GM19025 (cell line): ENCODE measurements around the gene CDKN2C.
"Not testable (repeated sequence)": the region's sequence is repeated elsewhere in the genome, so short reads cannot be mapped to it uniquely, and the experiment has no call there.

ENCODE experiments used
- ATAC-seq: cut with Tn5 transposase; IDR thresholded peaks from one replicate; pipeline ENCODE4 v1.9.1; 2021; ENCODE audit warnings: mild to moderate bottlenecking, low read depth, moderate library complexity; ENCODE audit not compliant: unreplicated experiment

Gene CDKN2C

DNA sequence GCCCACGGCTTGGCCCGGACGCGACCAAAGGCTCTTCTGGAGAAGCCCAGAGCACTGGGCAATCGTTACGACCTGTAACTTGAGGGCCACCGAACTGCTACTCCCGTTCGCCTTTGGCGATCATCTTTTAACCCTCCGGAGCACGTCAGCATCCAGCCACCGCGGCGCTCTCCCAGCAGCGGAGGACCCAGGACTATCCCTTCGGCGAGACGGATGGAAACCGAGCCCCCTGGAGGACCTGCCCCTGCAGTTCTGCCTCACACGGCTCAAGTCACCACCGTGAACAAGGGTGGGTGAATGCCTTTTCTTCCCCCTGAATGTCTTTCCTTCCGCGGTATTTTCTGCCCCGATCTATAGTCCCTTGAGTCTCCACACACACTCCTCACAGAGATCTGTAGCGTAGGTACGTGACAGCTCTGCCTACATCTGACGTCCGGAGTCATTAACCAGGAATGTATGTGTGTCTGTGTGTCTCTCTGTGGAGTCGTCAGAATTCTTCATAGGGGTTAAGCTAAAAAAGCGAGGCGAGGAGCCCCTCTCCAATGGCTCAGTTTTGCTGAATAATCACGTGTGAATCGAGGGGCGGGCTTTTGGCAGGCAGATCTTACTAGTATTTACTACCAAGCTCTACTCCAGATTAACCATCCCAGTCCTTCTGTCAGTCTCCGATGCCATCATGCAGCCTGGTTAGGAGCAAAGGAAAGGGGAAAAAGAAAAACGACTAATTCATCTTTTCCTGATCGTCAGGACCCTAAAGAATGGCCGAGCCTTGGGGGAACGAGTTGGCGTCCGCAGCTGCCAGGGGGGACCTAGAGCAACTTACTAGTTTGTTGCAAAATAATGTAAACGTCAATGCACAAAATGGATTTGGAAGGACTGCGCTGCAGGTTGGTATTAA, at the start of gene CDKN2C:
CDKN2C (plus strand) TSS at position 635 of the 898 bp plus-strand sequence; CDS start at position 759, 124 bp downstream.
- no peak for ATAC-seq

DNA sequence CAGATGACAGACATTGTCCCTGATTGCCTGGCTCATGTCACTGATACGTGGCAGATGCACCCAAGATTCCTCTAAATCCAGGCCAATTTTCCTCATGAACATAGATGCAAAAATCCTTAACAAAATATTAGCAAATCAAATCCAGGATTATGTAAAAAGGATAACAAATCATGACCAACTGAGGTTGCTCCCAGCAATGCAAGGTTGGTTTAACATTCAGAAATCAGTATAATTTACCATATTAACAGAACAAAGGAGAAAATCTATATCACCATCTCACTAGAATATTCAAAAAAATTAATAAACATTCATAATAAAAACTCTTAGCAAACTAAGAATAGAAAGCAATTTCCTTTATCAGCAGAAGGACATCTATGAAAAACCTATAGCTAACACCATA, 49.6 kb upstream of the CDKN2C start:
- no peak for ATAC-seq

DNA sequence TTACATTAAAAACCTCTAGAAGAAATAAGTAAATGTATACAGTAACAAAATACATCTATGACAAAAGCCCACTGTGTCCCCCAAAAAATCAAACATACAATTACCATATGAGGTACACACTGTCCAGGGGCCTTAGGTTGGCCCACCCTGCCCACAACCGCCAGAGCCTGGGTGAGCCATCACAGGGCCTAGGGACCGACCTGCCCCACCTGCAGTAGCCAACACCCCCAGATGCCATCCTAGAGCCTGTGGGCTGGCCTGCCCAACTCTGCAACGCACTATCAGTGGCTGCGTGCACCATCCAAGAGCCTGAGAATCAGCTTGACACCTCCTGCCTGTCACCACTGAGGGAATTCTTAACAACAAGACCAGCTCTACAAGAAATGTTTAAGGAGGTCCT, 49.0 kb upstream of the CDKN2C start:
- ATAC-seq, result no peak

DNA sequence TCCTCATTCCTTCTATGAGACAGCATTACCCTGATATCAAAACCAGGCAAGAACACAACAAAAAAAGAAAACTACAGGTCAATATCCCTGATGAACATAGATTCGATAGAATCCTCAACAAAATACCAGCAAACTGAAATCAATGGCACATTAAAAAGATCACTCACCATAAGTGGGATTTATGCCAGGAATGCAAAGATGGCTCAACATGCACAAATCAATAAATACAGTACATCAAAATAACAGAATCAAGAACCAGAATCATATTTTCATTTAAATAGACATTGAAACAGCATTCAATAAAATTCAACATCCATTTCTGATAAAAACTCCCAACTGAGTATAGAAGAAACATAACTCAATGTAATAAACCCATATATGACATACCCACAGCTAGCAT, 46.5 kb upstream of the CDKN2C start:
- no peak for ATAC-seq

DNA sequence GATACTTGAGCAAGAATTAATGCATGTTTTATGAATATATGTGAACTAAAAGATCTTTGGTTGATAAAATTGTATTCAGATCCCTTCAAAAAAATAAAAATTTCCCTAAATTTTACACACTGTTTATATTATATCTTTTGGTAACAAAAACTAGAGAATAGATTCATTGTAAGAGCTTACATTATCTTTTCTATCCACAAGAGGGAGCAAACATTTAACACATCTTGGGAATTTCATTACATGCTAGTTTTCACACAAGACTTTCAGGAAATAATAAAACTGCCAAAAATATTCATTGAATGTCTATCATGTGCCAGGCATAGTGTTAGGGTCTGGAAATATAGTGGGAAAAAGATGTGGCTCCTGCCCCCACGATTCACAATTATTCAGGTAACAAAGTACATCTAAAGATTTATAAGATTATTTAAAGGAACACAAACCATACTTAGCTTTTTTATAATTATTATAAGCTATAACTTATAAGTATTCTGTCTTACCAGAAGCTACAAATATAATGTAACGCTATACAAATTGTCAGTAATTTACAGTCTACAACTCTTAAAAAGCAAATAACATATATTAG, 40.6 kb upstream of the CDKN2C start:
- ATAC-seq, result no peak

DNA sequence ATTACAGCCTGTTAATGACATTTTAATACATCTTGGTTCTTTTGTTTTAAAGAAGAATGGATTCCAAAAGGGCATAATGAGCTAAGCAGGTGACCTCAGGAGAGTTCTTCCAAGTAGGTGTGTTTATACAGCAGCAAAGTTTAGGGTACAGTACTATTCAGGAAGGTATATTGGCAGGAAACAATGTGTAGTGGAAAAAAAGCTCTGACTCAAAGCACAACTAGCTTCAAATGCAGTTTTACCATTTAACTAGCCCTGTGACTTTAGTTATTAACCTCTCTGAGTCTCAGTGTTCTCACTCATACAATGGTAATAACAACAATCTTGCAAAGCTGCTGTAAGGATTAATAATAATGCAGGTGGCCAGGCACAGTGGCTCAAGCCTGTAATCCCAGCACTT, 39.9 kb upstream of the CDKN2C start:
- peak; percentile 63 for ATAC-seq

DNA sequence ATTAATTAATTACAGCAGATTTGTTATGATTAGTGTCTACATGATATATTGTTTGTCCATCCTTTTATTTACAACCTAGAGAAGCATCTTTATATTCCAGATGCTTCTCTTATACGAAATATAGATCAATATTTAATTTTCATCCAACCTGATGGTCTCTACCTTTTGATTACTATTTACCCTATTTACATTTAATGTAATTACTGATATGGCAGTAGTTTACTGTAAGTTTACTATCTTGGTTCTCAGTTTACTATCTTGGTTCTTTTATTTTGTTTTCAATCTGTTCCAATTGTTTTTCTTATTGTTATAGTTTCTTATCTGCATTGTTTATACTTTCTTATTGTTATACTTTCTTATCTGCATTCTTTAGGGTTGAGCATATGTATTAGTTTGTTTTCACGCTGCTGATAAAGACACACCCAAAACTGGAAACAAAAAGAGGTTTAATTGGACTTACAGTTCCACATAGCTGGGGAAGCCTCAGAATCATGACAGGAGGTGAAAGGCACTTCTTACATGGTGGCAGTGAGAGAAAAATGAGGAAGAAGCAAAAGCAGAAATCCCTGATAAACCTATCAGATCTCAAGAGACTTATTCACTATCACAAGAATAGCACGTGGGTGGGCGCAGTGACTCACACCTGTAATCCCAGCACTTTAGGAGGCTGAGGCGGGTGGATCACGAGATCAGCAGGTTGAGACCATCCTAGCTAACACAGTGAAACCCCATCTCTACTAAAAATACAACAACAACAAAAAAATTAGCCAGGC, 38.9 kb upstream of the CDKN2C start:
- no peak for ATAC-seq

DNA sequence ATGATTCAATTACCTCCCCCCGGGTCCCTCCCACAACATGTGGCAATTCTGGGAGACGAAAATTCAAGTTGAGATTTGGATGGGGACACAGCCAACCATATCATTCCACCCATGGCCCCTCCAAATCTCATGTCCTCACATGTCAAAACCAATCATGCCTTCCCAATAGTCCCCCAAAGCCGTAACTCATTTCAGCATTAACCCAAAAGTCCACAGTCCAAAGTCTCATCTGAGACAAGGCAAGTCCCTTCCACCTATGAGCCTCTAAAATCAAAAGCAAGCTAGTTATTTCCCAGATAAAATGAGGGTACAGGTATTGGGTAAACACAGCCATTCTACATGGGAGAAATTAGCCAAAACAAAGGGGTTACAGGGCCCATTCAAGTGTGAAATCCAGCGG, 38.0 kb upstream of the CDKN2C start:
- ATAC-seq, result not testable (repeated sequence)

DNA sequence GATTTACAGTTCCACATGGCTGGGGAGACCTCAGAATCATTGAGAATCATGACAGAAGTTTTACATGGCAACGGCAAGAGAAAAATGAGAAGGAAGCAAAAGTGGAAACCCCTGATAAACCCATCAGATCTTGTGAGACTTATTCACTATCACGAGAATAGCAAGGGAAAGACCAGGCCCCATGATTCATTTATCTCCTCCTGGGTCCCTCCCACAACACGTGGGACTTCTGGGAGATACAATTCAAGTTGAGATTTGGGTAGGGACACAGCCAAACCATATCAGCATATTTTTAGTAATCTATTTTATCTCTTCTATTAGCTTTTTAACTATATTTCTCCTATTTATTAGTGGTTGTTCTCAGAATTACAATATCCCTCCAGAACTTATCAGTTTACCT, 36.3 kb upstream of the CDKN2C start:
- not testable (repeated sequence) for ATAC-seq

DNA sequence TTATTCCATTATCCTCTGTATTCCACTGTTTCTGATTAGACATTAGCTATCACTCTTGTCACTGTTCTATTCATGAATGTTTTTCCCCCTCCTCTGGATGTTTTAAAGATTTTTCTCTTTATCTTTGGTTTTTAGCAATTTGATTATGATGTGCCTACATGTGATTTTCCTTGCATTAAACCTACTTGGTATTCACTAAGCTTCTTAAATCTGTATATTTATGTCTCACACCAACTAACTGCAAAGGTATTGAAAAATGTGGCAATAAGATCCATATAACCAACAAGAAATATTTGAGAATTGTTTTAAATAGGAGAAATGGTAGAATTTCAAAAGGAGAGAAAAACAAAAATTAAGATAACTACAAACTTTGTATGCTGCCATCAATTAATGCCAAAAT, 35.2 kb upstream of the CDKN2C start:
- ATAC-seq, result no peak

DNA sequence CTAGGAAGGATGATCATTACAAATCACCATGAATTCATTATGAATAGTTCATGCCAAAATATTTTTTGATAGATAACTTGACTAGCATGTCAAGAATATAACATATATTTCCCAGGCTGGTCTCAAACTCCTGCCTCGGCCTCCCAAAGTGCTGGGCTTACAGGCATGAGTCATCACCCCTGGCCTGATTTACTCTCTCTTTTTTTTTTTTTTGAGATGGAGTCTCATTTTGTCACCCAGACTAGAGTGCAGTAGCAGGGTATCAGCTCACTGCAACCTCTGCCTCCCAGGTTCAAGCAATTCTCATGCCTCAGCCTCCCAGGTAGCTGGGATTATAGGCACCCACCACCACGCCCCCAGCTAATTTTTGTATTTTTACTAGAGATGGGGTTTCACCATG, 34.8 kb upstream of the CDKN2C start:
- not testable (repeated sequence) for ATAC-seq

DNA sequence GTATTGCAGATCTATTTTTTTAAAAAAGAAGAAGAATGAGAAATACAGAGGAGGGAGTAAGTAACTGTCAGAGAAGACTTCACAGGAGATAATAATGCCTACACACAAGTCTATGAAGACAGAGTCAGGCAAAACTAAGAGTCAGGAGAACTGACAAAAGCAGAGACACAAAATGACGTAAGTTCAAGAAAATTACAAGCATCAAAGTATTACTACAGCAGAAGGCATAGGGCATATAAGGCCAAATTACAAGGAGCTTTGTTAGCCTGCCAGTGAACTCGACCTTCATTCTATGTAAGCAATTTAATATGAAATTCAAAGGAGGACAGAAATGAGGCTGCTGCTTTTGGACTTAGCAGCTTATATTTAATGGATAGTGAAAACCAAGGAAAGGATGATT, 33.7 kb upstream of the CDKN2C start:
- no peak for ATAC-seq

DNA sequence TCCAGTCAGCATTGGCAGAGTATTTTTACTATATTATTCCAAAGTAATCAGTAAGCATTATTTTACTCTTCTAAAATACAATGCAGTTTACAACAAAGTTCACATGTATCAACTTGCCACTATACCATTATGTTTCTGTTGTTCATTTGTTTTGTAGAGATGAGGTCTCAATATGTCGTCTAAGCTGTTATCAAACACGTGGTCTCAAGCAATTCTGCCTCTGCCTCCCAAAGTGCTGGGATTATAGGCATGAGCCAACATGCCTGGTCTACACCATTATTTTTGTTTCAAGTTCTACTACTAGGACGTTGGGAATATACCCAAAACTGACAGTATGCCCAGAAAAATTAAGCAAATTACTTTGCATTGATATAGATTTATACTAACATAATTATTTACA, 29.8 kb upstream of the CDKN2C start:
- no peak for ATAC-seq

DNA sequence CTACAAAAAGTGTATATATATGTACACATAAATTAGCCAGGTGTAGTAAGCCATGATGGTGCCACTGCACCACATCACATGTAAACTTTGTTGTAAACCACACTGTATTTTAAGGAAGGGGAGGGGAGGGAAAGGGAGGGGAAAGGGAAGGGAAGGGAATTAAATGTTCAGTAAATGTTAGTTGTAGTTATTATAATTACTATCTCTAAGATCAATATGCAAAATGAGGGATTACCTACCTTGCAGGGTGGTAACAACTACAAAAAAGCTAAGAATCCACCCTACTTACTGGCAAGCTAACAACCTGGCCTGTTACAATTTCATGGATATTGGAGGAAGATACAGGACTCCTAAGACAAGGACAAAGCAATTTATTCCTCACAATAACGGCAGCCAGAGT, 27.7 kb upstream of the CDKN2C start:
- no peak for ATAC-seq

DNA sequence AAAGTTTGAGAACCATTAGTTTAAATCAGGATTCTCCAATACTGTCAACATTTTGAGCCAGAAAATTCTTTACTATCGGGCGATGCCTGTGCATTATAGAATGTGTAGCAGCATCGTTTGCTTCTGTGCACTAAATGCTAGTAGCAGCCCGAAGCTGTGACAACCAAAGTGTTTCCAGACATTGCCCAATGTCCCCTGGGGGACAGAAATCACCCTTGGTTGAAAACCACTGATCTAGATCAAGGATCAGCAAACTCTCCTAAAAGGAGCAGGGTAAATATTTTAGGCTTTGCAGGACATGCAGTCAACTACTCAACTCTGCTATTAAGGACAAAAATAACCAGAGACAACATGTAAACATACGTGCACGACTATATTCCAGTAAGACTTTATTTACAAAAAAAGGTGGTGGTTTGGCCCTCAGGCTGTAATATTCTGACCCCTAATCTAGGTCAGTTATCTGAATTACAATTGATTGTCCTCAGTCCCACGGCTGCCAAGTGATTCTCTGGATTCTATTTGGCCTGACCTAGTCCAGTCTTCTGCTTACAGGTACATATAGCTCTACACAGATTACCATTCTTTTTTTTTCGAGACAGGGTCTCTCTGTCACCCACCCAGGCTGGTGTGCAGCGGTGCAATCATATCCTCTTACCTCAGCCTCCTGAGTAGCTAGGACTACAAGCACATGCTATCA, 20.6 kb upstream of the CDKN2C start:
- no peak for ATAC-seq

DNA sequence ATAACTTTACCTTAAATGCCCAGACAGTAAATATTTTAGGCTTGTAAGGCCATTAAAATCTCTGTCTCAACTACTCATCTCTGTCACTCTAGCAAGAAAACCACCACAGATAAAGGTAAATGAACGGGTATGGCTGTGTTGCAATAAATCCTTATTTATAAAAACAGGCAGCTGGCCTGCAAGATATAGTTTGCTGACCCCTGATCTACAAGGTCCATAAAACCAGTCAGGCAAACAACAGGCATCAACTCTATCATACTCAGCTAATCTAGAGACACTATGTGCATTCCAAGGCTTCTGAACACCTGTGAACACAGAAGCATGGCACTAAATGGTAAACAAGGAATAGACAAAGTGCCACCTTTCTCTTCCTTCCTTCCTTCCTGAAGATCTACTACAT, 19.6 kb upstream of the CDKN2C start:
- no peak for ATAC-seq

DNA sequence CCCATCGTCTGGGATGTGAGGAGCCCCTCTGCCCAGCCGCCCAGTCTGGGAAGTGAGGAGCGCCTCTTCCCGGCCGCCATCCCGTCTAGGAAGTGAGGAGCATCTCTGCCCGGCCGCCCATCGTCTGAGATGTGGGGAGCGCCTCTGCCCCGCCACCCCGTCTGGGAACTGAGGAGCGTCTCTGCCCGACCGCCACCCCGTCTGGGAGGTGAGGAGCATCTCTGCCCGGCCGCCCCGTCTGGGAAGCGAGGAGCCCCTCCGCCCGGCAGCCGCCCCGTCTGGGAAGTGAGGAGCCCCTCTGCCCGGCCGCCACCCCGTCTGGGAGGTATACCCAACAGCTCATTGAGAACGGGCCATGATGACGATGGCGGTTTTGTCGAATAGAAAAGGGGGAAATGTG, 17.5 kb upstream of the CDKN2C start:
- not testable (repeated sequence) for ATAC-seq

DNA sequence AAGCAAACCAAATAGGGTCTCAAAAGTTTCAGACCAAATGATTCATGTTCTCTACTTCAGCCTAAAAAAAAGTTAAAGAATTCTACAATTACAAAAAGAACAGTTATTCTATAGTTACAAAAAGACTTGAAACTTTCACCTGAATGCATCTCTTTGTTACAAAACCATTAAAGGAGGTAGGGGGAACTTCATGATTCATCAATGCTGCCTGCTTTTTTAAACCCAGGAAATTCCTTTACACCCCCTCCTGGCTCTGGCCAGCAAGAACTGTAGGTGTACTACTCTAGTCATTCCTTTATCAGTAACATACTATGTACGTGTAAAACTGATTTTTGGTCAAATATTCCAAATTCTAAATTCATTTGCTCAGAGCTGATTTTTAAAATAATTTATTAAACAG, 14.9 kb upstream of the CDKN2C start:
- ATAC-seq, result no peak

DNA sequence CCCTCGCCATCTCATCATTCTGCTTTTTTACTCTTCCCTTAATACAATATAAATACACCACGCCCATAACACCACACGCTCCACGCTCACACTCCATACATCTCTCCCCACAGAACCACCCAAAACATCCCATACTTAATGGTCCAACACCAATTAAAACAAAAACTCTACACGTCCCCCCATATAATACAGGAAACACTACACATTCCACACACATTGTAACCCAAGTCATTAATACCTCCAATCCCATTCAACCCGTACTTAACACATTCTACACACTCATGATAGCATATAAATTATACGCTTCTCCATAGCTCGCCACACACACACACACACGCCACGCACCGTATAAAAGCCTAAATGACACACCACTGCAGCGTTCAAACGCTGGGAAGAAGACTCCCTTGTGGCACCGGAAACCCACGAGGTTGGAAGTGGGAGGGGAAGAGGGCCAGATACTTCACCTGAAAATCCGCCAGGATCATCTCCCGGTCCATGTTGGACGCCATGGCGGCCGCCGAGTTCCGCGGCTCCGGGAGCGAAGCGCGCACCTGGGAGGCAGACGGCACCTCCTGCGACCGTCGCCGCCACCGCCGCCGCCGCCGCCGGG, 10.6 kb upstream of the CDKN2C start:
- ATAC-seq, result no peak
